Activated T-helper 9 cell treated with anti-CD3 and anti-CD28 coated beads, Interleukin-2, amount 50 U/mL, for 16 hours (primary cell): Measurements from ENCODE around the gene MBNL1.
A peak's percentile ranks its signal among the peaks of the same experiment; 100 is the strongest.

Experiments
- DNase-seq: peaks from one replicate; pipeline ENCODE4 v3.0.0-alpha.2; 2020; ENCODE audit warnings: low read depth

The MBNL1 gene

DNA sequence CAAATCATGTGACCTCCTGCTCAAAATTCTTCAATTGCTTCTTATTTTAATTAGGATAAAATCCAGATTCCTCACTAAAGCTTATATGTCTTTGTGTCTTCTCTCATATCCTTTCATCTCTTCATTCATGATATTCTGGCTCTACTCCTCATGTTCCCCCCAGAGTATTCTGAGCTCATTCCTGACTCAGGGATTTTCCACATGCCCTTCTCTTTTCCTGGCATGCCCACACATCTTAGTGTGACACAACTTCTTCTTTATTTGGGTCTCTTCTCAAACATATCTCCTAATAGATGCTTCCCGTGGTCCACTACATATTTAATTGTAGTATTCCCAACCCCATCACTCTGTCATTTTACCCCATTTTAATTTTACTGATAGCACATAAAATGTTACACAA is 15.2 kb upstream of the MBNL1 start:
- DNase-seq = no peak

GRCh38 chr3:152254041-152254440 is 14.7 kb upstream of the MBNL1 start:
- DNase-seq = no peak

- DNase-seq = no peak
Observed at GRCh38 chr3:152255290-152255689, 13.4 kb upstream of the MBNL1 start.

DNA sequence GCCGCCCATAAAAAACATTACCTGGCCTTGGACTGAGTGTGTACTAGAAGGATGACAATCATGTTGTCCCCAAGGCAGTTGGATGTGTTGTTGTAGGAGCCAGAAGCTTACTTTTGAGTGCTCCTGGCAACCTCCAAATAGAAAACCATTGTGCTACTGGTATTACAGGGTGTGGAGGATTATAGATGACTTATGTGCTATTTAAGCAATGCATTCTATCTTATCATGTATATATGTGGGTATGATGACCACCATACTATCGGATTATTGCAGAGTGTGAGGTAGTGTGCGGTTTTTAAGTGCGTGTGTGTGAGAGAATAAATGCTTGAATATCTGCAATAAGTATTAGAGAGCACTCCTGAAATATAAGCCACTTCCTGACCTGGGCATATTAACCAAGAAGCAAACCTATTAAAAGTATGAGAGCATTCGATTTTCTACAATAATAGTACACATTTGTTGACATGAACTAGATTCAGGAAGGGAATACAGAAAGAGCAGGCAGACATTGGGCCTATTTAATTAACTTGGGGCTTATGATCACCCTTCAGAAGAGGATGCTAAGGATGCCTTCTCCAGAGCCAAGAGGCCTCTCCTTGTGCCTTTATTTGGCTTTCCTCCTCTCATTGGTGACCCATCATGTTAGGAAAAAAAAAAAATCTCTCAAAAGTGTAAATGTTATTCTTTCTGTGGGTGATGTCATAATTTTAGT is 11.7 kb upstream of the MBNL1 start:
- no peak for DNase-seq

- DNase-seq = no peak
Observed at GRCh38 chr3:152257563-152258035, 11.1 kb upstream of the MBNL1 start.

DNA sequence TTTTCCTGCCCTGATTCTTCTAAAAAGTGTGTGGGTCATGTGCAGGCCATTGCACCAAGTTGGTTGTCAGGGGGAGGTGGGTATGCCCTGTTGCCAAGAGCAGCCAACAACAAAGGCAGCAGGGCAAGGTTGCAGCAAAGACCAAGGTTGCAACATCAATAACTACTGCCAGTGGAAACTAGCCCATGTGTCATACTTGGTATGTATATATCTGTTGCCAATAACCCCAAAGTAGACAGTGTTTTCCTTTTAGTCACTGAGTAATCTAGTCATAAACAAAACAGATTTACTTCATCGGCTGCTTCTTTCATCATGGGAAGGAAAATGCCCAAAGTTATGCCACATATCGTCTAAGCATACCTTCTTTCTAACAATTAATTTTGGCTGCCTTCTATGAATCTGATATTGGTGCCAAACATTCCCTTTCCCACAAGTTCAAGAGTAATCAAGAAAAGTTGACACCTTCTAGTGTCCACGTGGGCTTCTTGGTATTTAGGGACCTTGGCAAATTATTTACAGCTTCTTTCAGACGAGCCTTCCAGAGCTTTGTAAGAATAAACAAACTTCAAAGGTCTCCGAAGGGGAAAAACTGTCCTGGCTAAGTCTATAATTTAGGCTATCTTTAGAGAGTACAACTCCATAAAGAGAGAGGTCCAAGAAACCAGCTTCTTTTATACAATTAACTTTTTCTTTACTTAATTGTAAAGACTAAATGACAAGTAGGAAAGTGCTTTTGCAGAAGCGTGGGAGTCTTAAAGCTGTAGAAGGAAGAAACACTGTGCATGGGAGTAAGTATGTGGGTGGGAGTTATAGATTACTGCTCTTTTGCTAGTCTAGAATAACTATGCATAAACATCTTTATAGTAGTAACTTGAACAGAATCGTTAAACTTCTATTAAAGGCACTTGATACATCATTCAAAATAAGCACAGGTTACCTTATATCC is 10.0 kb upstream of the MBNL1 start:
- DNase-seq = peak; percentile 48

DNA sequence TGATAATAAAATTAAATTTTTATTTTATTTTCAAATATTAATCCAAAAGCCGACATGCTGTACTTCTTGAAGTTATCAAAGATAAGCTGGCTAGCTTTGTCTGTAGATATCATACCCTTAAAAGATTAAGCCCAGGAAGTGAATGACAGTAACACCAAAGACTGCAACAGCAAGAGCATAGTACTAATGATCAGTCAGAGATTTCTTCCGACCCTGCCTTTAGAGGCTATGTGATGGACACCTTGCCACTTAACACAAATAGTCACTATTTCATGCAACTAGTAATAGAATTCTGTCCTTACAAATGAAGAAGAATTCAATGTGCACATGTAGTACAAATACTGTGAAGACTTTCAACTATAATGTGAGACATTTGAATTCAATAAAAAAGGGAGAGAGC is 9.3 kb upstream of the MBNL1 start:
- DNase-seq = no peak

DNA sequence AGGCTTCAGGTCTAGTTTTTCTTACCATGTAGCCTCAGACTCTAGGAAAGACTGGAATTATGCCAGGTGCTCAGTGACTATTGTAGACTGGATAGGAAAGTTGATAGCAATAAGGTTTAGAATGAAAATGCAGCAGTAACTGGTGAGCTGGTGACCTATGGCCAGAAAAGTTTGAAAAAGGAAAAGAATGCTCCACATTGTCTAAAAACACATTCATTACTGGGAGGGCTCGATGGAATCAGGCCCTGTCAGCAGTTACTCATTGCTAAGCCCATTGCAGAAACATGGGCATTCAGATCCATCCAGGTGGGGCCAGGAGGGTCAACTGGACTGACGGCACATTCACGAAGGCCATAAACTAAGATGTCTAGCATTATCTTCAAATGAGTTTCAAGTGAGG is 8.7 kb upstream of the MBNL1 start:
- no peak for DNase-seq

DNA sequence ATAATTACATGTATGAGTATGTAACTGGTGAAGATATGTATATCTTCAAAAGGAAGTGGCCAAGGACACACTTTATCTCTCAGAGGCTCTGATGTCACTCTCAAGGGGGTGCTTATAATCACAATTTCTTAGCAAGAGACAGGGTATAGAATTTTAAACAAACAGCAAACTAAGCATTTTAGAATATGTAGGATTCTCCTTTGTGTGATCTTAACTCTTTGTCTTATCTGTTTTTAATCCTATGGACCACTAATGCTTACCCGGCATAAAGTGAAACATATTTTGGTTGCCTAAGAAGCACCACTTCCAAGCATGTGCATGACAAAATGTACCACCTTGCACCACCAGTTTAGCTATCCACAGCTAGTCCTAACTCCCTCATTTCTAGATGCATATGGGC is 8.2 kb upstream of the MBNL1 start:
- no peak for DNase-seq

DNA sequence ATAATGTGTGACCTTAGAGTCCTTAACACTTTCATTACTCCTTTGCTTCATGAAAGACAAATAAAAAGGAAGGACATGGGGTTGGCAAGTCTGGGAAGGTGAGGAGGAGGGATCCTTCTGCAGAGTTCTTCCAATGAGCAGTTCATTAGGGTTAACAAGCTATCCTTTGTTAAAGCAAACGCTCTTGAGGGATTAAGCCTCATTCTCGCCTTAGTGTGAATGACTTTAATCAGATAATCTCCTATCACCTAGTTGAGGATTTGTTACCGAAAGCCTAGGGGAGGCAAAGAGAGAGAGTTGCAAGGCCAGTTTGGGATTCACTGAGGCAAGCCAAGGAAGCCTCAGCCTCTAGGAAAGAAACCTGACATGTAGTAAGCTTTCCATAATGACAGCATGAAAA is 7.4 kb upstream of the MBNL1 start:
- DNase-seq = no peak

- no peak for DNase-seq
Observed at GRCh38 chr3:152263711-152264110, 5.0 kb upstream of the MBNL1 start.

- no peak for DNase-seq
Observed at GRCh38 chr3:152264378-152264777, 4.4 kb upstream of the MBNL1 start.

DNA sequence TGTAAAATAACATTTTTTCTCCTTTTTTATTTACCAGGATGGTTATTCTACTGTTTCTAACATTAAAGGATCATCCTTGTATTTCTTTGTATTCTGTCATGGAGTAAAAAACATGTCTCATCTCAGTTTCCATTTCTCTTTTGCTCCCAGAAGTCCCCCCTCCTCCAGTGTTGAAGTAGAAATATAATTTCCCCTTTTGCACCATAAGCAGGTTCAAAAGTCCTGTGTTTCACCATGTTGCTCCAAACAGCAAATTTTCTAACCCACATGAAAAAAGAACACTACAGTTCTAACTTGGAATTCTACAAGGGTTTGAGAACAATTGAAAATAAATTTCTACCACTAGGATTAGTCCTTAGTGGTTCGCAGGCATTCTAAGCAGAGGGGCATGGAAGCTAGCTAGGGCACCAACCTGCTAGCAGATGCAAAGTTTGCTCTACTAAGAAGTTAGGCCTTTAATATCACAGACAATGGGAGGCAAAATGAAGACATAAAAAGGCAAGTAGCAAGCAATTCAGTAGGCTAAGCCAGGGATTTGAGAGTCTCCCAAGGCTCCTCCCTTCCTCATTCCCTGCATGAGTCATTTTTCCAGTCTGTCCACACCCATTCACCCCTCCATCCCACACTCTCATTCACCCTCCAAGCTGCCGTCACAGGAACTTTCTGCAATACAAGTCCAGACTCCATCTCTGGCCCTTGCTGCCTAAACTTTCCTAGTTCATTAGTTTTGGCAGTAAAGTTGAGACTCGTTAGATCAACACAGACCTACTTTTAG is 2.3 kb upstream of the MBNL1 start:
- no peak for DNase-seq

- DNase-seq = no peak
Observed at GRCh38 chr3:152267831-152268554, 736 bp upstream of the MBNL1 start.

- DNase-seq = peak; percentile 30
Observed at GRCh38 chr3:152269056-152269830, 514 bp downstream of the MBNL1 start.

GRCh38 chr3:152269831-152270734 is 1.4 kb downstream of the MBNL1 start:
- DNase-seq = no peak

DNA sequence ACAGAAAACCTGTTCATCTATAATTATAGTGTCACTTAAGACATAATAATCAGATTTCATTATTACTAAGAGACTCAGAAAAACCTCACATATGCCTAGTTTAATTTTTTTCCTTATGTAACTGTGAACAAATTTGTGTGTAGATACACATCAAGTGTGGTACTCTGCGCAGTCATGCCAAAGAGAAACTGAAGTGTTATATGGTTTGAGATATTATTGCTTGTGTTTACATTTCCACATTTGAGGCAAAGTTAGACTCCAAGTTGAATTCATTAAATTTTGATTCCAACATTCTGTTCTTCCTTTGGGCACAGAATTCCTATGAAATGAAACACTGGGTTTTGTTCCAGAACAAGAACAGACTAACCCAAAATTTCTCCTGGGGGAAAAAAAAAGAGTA is 2.2 kb downstream of the MBNL1 start:
- DNase-seq = no peak

DNA sequence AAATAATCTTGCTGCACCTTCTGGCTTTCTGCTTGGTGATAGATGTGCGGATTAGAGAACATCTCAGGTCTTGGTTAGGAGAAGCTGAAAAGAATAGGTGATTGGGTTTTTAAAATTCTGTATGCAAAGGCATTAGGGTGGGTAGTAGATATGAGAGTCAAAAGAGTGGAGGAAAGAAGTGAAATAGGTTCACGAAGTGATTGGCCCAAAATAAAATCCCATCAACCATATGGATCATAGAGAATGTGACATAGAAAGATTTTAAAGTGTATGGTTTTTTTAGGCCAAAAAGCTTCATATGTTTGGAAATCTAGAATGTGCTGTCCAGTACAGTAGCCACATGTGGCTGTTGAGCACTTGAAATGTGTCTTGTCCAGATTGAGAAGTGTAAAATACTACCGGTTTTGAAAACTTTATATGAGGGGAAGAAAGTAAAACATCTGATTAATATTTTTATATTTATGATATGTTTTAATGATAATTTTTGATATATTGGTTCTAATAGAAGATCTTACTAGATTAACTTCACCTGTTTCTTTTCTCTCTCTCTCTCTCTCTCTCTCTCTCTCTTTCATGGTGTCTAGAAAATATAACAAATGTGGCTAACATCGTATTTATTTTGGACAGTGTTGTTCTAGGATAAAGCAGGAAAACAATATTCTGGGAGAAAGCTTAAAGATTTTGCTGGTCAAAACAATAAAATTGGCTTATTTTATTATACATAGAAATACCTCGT is 2.9 kb downstream of the MBNL1 start:
- no peak for DNase-seq

DNA sequence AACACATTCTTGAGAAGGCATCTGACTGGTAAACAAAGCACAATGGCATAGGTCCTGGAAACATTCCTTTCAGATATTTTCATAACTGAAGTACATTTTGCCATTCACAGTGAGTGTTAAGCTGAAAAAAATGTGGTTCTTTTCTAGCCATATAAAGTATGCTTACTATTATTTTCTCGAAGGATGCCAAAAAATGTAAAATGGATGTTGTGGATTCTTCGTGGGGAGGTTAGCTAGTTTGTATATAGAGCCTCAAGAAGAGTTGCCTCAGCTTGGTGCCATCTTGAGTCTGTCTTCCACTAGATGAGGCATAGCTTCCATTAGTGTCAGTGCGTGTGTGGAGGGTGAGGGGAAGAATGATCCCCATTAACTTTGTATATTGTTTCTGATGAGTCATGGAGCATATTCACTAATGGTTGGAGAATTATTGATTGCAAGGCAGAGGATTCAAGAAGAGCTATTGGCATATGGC is 4.1 kb downstream of the MBNL1 start:
- no peak for DNase-seq
